Stimulated activated CD4-positive, alpha-beta T cell treated with anti-CD3 and anti-CD28 coated beads, Interleukin-4, amount 100 ng/mL, for 4 hours (primary cell): Measurements from ENCODE around the gene CLEC18B.
"Not testable (repeated sequence)": the region's sequence is repeated elsewhere in the genome, so short reads cannot be mapped to it uniquely, and the experiment has no call there.

Experiments
- DNase-seq, 2 experiments: peaks; one replicate each; pipeline ENCODE4 v3.0.0-alpha.2; 2020

Gene CLEC18B

GRCh38 chr16:74443624-74444346 lies 22.5 kb upstream of the CLEC18B start:
- not testable (repeated sequence) for DNase-seq

- no peak for DNase-seq
These were observed 18.4 kb upstream of the CLEC18B start for GRCh38 chr16:74439685-74440084.

GRCh38 chr16:74438492-74438979 lies 17.3 kb upstream of the CLEC18B start:
- DNase-seq, result no peak

- no peak for DNase-seq
These were observed 10.2 kb upstream of the CLEC18B start for GRCh38 chr16:74431516-74431915.

DNA sequence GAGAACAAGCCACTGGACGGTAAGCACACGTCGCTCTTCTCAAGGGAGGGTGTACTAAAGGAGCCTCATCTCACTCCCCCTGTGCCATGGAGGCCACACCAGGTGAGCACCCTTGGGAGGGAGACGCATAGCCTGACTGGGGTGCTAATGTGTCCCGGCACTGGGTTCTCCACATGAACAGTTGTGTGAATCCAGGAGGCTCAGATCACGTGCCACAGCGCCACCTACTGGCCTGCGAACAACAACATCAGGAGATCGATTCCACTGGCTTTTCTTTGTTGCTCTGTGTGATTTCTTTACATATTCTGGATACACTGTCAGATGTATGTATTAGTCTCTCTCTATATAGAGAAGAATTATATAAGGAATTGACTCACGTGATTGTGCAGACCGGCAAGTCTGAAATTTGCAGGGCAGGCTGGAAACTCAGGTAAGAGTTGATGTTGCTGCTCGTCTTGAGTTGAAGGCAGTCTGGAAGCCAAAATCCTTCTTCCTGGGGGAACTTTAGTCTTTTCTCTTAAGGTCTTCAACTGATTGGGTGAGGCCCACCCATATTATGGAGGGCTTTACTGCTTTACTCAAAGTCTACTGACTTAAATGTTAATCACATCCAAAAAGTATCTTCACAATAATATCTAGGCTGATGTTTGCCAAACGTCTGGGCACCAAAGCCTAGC lies 8.9 kb upstream of the CLEC18B start:
- peak; percentile 34 to 37 for DNase-seq

DNA sequence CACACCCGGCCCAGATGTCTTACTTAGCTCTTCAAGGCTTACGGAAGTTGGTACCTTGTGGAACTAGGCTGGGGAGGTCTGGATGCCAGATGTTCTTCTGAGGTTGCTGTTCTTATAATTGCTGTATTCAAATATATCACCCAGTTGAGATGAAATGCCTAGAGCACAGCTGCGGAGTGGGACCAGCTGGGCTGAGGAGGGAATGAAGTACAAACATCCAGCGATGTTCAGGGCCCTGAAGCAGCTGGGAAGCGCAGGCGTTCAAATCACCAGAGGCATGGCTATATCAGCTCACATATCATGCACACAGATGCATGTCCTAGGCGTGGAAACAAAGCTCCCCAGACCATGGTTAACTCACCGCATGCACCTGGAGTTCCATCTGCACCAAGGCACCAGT lies 7.2 kb upstream of the CLEC18B start:
- DNase-seq, result not testable (repeated sequence)

GRCh38 chr16:74425751-74426150 lies 4.5 kb upstream of the CLEC18B start:
- not testable (repeated sequence) for DNase-seq

DNA sequence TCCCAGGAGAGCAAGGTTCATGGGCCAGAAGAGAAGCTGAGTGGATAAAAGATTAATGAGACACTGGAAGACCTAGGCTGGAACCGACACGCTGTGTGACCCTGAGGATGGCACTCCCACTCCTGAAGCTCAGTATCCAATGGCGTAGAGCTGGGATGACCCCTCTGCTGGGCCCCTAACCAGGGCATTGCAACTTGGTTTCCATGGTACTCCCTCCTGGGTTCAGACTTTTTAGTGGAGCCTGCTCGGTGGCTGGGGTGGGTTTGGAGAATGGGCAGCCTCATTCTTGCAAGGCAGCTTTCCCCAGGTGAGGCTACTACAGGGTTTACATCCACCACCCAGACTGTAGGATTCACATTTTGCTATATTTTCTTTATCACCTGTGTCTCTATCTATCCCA lies 2.4 kb upstream of the CLEC18B start:
- DNase-seq, result not testable (repeated sequence)

GRCh38 chr16:74422086-74422485 lies 808 bp upstream of the CLEC18B start:
- DNase-seq, result not testable (repeated sequence)

DNA sequence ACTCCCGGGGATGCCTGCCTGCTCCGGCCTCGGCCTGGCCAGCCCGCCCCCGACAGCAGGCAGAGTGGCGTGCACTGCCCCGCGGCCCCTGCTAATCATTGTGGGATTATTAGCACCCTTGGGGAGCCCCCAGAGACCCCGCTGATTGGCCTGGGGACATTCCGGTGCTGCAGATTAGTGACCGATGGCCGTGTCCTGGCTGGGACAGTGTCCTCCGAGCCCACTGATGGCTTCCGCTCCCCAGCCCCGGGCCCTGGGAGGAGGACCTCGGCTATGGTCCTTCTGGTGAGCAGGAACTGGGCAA lies 156 bp upstream of the CLEC18B start:
- not testable (repeated sequence) for DNase-seq

GRCh38 chr16:74419811-74420210 lies 1.5 kb downstream of the CLEC18B start:
- not testable (repeated sequence) for DNase-seq

DNA sequence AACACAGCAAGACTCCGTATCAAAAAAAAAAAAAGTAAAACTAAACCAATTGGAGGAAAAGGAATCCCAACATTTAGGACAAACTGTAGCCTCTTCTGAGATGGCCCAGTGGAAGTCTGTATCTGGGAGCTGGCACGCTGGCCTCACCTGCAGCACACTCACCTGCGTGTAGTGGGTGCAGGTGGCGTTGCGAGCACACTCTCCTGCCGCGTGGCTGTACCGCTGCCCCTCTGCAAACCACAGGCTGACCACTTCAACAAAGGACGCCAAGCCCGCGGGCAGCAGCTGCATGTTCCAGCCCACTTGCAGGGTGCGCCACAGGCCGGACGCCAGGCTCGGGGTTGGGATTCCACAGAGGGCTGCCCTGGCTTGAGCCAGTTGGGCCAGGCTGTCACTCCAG lies 3.4 kb downstream of the CLEC18B start:
- DNase-seq, result not testable (repeated sequence)

GRCh38 chr16:74413920-74414319 lies 7.4 kb downstream of the CLEC18B start:
- not testable (repeated sequence) for DNase-seq

GRCh38 chr16:74413485-74413884 lies 7.8 kb downstream of the CLEC18B start:
- DNase-seq, result not testable (repeated sequence)

- DNase-seq, result not testable (repeated sequence)
These were observed 8.4 kb downstream of the CLEC18B start for GRCh38 chr16:74412775-74413390.

DNA sequence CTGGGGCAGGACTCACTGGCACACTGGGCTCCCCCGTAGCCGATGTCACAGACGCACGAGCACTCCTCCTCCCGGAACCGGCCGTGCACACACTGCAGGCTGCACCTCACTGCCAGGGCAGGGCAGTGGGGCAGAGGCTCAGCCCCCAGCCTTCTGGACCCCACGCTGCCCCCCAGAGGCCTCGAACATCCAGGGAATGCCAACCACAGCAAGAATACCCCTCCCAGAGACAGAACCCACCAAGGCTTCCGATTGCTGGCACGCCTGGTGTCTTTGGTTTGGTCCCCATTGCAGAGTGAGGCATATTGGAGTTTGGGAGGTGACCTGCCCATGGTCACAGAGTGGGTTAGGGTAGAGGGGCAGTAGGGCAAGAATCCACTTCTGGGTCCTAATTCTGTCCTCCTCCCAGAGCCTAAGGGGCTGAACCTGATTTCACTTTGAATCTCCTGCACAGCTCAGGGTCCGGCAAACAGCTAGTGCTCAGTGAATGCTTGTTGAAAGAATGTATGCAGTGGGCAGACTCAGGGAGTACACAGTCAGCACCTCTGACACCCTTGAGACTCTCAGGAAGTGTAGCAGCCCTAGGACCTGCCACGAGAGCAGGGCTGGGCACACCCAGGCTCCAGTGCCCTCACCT lies 9.0 kb downstream of the CLEC18B start:
- DNase-seq, result not testable (repeated sequence)

- DNase-seq, result not testable (repeated sequence)
These were observed 10.3 kb downstream of the CLEC18B start for GRCh38 chr16:74410981-74411380.

- DNase-seq, result not testable (repeated sequence)
These were observed 11.0 kb downstream of the CLEC18B start for GRCh38 chr16:74410057-74410957.

- DNase-seq, result not testable (repeated sequence)
These were observed 11.9 kb downstream of the CLEC18B start for GRCh38 chr16:74409185-74409981.

DNA sequence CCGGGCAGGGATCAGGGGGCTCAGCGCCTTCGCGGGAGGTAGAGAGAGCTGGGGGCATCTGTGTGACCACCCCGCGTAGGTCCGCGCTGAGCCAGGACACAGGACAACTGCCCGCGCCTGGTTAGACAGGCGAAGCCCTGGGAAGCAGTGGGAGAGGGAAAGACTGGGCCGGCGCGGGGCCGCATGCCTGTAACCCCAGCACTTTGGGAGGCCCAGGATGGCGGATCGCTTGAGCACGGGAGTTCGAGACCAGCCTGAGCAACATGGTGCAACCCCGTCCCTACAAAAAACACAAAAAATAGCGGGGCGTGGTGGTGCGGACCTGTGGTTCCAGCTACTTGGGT lies 13.9 kb downstream of the CLEC18B start:
- DNase-seq, result not testable (repeated sequence)

- DNase-seq, result not testable (repeated sequence)
These were observed 14.5 kb downstream of the CLEC18B start for GRCh38 chr16:74406600-74407361.
